Activated CD4-positive, alpha-beta T cell treated with anti-CD3 and anti-CD28 coated beads for 1 hour (primary cell): ENCODE measurements around the gene TCOF1.

ENCODE experiments used
- DNase-seq: peaks from one replicate; pipeline ENCODE4 v3.0.0-alpha.2; 2020

Gene TCOF1

DNA sequence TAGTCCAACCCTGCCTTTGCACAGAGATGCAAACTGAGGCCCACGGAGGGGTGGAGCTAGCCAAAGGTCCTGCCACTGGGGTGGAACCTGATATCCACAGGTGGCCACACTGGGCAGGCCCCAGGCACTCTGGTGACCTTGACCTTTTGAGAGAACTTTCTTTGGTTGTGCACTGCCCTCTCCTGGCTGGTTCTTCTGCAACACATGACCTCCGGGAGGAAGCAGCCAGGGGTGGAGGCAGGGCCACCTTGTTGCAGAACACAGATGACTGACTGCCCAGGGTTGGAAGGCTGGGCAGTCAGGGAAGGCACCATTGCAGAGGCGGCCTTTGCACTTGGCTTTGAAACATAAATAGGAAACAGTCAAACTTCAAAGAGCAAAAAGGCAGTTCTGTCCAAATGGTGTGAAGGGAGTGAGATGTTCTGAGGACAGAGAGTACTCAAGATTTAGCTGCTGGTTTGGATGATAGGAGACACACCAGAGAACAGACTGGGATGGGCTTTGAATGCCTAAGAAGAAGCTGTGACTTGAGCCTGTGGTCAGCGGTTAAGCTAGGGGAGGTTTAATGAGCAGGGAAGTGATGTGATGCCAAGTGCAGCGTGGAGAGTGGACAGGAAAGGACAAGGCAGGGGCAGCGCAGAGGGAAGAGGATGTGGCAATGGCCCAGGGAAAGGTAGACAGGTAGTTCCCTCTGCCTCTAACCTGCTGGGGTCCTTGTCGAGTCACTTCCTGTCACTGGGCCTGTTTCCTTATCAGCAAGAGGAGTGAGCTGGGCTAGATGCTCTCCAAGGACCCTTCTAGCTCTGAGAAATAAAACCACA lies 6.8 kb upstream of the TCOF1 start:
- peak; percentile 15 for DNase-seq

DNA sequence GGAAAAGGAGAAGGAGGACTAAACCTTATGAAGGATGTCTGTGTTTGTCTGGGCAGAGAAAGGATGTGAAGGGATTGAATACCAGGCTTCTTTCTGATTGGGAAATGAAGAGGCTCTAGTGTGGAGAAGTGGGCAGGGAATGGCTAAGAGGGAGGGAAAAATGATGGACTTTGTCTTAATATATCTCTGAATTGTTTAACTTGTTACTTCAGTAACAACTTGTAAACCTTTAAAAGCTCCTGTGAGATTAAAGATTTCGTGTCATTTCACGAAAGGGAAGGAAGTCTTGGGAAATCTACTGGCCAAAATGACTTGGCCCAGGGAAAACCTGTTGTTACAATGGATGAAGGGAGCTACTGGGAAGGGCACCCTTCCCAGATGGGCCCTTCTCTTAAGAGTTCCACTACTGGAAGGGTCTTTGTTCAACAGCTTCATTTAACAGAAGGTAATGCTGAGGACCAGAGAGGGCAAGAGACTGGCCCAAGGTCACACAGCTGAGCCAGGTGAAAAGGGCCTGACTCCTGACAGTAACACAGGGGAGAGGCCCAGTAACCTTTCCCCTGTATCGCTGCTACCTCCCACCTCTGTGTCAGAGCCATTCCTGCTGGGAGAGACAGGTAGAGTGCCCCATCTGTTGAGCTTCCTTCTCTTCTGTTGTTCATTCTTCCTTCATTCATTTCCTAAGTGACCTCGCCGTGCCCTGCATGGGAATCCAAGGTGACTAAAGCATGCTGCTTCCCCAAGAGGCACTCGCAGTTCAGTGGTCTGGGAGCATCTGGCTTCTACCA lies 5.1 kb upstream of the TCOF1 start:
- no peak for DNase-seq

DNA sequence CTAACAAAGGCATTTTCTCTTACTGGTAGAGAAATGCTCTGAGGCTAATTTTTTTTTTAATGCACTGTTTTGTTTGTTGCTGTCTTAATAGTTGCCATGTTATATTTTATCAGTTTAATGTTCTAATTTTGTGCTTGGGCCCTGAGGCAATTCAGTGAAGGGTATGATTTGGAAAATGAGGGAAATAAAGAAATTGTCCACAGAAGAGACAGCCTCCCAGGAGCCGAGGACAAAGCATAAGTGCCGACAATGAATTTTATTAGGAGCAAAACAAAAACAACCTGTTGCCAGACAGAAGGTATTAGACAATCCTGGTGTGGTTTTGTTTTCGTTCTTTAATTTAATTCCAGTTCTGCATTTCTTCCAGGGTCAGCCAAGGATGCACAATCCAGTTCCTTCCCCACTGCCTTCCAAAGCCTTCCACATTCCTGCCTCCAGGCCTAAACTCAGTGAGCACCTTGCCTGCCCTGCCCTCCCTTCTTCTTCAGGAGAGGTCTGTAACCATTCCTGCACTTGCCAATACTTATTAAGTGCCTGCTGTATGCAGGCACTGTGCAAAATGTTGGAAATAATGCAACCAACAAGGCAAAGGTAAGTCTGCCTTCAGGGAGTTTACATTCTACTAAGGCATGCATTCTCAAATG lies 4.3 kb upstream of the TCOF1 start:
- no peak for DNase-seq

DNA sequence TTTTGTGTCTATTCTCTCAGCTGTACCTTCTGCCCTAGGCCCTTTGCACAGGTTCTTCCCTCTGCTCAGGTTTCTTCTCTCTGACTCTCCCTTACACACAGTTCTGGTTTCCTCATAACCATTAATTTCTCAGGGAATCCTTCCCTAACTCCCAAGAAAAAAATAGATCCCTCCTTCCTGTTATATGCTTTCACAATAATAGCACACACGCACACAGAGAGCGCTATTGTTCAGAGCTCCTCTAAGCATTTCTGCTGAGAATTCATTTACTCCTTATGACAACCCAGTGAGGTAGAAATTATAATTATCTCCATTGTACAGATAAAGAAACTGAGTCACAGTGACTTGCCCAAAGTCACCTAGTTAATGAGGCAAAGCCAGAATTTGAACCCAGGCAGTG lies 1.7 kb upstream of the TCOF1 start:
- DNase-seq, result no peak

DNA sequence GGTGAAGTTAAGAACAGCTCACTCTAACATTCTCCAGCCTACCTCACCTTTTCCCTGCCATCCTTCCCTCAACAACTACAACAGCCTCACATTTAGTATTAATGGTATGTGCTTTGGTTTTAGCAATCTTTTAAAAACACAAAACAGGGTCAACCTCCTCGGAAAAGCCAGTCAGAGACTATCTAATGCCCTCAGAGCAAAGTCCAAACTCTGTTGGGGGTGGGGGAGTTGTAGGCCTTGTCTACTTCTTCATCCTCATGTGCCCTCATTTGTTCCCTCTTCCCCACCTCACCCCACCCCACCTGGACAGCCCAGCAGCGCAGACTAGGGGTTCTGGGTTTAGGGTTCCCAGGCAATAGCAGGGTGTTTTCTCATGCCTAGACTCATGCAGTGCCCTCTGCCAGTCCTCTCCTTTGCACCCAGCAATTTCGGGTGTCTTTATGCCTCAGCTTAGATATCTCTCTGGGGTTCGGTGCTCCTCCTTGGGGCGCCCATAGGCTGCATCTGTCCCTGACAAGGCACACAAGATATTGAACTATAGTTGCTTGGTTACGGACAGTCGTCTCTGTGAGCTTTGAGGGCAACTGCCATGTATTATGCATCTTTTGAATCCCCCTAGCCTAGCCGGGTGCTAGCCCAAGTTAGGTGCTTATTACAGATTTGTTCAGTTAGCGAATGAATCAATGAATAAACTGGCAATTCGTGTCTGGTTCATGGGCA lies 762 bp upstream of the TCOF1 start:
- no peak for DNase-seq

DNA sequence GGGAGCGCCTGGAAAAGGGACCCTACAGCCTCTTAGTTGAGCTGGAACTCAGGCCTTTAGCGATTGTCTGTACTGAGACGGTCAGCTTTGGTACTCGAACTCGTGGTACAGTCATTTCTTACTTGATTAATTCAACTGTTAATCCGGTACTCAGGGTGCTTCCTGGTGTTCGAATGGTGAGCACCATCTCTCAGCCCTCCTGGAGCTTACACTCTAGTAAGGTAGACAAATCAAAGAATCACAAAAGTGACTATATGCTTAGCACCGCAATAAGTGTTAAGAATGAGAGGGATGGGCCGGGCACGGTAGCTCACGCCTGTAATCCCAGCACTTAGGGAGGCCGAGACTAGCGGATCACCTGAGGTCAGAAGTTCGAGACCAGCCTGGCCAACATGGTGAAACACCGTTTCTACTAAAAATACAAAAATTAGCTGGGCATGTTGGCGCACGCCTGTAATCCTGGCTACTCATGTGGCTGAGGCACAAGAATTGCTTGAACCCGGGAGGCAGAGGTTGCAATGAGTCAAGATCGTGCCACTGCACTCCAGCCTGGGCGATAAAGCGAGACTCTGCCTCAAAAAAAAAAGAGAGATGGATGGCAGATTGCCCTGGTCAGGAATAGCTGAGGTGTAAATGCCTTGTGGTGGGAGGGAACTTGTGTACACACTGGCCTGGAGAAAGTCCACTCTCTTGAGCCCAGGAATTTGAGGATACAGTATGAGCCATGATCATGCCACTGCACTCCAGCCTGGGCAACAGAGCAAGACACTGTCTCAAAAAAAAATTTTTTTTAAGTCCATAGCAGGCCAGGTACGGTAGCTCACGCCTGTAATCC lies 981 bp downstream of the TCOF1 start:
- DNase-seq, result no peak

DNA sequence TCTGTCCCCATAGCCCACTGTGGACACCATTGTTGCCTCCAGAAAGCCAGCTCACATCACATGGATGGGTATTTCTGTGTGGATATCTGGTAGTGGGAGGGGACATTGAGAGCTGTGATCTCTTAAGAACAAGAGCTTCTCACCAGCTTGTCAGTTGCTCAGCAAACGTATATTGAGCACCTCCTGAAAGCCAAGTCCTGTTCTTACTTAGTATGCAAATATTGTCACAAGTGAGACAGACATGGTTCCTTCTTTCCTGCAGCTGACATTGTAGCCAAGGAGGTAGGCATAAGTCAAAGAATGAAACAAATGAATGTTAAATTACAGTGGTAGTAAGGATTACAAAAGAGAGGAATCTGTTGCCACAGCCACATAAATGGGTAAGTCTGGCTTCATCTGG lies 3.8 kb downstream of the TCOF1 start:
- no peak for DNase-seq

DNA sequence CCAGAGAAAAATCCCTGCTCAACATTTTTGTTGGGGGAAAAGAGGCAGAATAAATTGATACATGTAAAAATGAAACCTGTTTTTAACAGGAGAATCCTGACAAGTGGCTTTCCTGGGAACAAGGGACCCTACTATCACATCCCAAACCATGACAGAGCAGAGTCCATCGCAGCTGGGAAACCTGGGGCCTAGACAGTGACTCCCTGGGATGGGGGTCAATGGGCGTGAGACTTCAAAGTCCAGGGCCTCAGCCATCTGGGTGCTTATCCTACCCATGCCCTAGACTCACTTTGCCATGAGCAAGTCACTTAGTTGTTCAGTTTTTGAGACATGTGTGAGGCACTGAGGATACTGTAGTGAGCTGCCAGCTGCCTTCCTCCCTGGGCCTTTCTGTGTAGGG lies 5.7 kb downstream of the TCOF1 start:
- DNase-seq, result no peak

DNA sequence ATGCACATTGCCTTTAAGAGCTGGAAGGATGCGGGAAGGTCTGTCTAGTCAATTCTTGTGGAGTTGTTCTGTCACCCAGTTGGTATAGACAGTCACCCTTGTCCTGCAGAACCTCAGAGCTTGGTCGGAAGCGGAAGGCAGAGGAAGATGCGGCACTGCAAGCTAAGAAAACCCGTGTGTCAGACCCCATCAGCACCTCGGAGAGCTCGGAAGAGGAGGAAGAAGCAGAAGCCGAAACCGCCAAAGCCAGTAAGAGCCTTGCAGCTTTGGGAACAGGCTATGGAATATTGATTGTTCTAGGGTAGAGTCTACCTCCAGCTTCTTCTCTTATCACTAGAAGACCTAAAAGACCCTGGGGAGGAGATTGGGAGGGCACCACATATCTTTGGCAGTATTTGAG lies 6.5 kb downstream of the TCOF1 start:
- DNase-seq, result no peak

DNA sequence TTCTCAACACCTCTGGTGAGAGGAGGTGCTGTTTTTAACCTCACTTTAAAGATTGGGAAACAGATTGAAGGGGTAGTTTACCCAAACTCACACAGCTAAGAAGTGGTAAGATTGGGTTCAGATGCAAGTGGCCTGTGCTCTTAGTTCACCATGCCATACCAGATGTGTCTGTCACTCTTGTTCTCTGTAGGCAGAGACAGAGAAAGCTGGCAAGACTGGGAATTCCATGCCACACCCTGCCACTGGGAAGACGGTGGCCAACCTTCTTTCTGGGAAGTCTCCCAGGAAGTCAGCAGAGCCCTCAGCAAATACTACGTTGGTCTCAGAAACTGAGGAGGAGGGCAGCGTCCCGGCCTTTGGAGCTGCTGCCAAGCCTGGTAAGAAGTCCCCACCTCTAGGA lies 11.0 kb downstream of the TCOF1 start:
- no peak for DNase-seq

DNA sequence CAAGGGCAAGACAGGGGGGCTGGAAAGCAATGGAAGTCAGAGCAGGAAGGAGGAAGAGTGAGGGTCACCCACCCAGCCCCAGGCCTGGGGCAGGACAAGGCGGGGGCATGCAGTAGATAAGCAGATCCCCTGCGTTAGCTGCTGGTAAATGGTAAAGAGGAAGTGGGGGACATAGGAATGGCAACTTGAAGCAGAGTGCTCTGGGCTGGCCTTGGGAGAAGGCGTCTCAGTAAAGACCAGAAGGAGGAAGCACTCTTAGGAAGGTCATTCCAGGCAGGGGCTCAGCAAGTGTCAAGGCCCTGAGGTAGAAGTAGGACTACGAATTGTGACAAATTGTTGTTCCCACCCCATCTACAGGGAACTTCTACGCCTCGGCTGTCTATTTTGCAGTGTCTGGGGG lies 15.1 kb downstream of the TCOF1 start:
- no peak for DNase-seq

DNA sequence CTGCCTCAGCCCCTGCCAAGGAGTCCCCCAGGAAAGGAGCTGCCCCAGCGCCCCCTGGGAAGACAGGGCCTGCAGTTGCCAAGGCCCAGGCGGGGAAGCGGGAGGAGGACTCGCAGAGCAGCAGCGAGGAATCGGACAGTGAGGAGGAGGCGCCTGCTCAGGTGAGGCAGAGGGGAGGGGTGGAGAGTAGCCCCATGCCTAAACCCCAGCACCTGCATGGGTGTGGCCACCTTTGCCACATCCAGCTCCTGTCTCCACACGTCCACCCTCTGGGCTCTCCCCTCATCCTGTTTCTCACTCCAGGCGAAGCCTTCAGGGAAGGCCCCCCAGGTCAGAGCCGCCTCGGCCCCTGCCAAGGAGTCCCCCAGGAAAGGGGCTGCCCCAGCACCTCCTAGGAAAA lies 17.2 kb downstream of the TCOF1 start:
- no peak for DNase-seq

DNA sequence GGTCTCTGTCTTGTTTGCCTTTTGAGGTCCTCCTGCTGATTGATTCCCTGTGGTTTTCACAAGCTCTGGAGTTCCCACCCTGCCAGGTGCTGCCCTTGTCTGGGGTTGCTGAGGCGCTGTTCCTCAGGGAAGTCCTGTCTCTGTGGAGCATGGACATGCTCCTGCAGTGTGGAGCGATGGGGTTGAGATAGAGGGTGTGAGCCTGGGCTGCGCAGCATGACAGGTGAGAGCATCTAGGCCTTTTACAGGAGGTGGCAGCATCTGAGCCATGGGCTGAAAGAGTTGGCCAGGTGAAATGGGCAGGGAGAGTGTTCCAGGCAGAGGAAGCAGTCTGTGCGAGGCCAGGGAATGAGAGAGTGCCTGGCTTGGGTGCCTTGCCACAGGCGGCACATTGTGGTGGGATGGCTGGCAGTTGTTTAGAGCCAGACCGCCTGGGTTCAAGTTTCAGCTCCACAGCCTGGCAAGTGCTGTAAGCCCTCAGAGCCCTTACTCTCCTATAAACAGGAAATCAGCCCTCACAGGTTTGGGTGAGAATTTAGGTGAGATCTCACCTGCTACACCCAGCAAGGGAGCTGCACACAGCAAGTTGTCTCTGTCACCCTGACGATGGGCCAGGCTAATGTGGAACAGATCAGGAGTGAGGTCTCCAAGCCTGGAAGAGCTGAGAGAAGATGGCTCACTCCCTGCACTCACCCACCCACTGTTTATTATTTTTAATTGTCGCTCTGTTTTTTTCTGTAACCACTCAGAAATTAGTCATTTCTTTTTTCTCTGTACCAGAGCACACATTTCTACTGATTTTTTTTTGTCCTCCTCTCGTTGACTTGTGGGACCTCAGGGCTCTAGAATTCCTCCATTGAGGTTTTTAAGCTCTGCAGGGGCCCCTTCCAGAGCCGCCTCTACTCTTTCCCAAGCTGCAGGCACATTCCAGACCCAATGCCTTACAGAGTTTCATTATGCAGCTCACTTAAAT lies 19.6 kb downstream of the TCOF1 start:
- DNase-seq, result no peak

DNA sequence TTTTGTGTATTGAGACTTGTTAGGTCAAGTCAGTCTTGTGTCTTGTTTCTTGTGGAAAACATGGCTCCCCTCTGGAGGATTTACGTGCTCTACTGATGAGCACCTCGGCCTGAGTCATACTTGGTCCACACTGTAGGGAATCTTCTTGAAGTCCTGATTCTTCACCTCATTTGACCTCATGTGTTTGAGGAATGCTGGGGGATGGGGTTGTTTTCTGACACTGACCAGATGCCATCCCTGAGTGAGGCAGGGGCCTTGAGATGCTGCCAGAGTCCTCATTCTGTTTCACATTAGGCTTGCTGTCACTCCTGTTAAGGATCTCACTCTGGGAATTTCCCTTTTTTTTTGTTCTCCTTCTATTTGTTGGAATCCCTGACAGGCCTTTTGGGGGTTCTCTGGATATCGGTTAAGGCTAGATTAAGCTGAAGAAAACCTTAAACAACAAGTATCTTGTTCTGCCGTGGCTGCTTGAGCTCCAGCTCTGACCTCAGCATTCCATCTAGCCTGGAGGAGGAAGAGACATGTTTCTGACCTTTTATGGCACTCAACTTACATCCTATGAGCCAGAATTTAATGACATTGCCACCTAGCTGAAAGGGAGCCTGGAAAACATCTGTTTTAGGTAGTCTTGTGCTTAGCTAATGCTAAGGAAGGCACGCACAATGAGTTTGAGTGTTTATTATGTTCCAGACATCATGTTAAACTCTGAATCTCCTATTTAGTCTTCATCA lies 20.6 kb downstream of the TCOF1 start:
- DNase-seq, result no peak

DNA sequence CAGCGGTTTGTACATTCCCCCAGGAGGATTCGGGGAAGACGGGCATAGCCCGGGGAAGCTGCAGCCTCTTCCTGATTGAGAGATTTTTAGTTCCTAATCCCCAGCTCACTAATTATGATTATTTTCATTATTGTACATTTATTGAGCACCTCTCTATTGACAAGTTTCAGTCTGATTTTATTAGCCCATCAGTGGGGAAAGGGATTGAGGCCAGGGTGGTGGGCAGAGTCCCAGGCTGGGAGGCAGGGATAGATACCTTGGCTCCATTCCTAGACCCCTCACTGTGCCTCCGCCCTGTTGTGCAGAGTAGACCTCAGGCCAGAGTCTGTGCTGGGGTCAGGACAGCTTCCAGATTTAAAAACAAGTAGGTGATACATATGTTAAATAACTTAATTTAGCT lies 27.2 kb downstream of the TCOF1 start:
- no peak for DNase-seq

DNA sequence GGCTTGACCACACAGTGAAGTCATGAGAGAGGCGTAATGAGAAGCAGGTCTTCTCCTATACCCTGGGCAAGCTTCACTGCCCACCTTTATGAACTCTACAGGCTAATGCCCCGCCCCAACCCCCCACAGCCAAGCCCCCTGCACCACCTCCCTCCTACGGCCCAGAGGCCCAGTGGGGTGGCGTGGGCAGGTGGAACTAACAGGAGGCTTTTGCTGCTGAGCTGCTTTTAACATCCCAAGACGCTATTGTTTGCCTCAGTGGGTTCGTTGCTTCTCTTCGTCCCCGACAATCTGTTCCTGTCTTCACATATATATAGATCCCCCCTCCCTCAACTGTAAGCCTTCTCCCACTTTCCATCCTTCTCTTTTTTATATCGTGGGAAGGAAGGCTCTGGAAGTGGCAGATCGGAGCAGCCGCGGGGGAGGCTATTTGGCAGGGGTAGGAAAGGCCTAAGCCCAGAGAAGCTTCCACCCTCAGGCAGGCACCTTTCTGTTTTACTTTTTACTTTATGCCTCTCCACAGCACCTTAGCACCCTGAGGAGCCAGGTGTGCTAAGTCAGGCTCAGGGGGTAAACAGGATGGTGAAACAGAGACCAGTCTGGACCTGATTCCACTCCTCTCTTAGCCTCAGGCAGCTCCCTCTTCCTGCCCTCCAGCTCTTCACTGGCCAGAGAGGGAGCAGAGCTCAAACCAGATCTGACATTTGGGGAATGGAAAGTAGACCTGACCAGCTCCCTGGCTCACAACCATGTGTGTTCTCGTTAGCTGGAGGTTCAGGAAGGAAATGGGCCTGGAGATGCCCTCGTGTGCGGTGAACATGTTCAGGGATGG lies 28.7 kb downstream of the TCOF1 start:
- DNase-seq, result no peak

DNA sequence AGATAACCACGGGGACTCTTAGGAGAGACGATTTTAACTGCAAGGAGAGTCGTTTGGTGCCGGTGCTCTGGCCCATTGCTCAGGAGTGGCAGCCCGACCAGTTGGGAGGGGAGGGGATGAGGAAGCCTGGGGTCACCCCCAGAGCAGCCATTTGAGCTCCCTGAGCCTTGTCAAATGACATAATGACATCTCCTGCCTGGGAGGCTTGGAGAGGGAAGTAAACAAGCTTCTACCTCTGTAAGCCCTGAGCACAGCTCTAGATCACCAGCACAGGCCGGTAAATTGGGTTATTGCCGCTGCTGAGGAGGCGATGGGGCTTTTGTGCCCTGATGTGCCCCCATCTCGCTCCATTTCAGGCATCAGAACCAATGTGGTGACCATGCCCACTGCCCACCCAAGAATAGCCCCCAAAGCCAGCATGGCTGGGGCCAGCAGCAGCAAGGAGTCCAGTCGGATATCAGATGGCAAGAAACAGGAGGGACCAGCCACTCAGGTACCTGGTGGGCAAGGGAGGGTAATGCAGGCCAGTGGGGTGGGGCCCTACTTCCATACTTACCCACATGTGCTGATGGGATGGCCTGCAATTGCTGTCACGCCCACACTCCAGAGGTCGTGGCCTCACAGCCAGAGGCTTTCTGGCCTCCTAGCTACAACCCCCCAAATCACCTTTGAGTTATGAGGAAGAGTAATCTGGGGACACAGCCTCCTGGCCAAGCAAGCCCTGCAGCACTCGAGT lies 32.2 kb downstream of the TCOF1 start:
- DNase-seq, result no peak

DNA sequence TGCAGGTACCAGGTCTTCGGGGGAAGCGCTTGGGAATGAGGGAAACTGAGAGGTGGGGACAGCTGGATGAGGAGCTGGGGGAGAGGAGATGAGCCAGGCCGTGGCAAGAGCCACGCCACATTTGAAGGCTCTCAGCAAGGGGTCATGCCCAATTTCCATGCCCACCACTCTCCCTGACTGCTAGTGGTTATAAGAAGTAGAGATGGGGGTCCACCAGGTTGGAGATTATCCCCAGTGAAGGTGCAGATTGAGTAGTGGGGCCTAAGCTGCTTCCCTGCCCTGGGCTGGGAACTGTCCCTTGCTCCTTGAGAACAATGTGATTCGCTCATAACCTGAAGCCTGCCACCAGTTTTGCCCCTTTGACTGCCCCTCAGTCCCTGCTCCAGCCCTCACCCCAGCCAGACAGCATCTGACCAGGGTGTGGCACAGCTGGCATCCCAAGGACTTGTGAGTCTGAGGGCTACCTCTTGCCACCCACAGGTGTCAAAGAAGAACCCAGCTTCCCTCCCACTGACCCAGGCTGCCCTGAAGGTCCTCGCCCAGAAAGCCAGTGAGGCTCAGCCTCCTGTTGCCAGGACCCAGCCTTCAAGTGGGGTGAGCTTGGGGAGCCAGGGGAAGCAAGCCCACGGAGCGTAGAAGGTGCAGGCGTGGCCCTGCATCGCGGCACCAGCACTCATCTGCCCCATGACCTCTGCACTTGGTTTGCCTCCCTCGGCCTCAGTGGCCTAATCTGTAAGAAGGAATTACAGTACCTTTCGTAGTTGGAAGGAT lies 33.8 kb downstream of the TCOF1 start:
- no peak for DNase-seq
